HEK293T (cell line): ENCODE data around the gene MXD1.

ENCODE experiments used
- ARNT ChIP-seq: fragments of 450-650 bp; IDR thresholded peaks from 2 replicates; pipeline ENCODE4 v1.6.1; 2017; ENCODE audit warnings: mild to moderate bottlenecking
- BHLHE40 ChIP-seq: fragments of 450-650 bp; IDR thresholded peaks from 2 replicates; pipeline ENCODE4 v1.6.1; 2016; ENCODE audit warnings: mild to moderate bottlenecking, moderate library complexity, borderline replicate concordance
- CTBP1 ChIP-seq: fragments of 450-650 bp; IDR thresholded peaks from 2 replicates; pipeline ENCODE4 v1.6.1; 2016; ENCODE audit warnings: borderline replicate concordance
- FOXA1 ChIP-seq: fragments of 450-650 bp; IDR thresholded peaks from 2 replicates; pipeline ENCODE4 v1.6.1; 2016; ENCODE audit warnings: mild to moderate bottlenecking
- FOXK2 ChIP-seq: fragments of 450-650 bp; IDR thresholded peaks from 2 replicates; pipeline ENCODE4 v1.6.1; 2016; ENCODE audit warnings: mild to moderate bottlenecking
- FOXM1 ChIP-seq: fragments of 450-650 bp; IDR thresholded peaks from 2 replicates; pipeline ENCODE4 v1.6.1; 2017; ENCODE audit warnings: mild to moderate bottlenecking, borderline replicate concordance
- LEF1 ChIP-seq: fragments of 450-650 bp; IDR thresholded peaks from 2 replicates; pipeline ENCODE4 v1.6.1; 2017; ENCODE audit warnings: mild to moderate bottlenecking, borderline replicate concordance
- SP1 ChIP-seq: fragments of 450-650 bp; IDR thresholded peaks from 2 replicates; pipeline ENCODE4 v1.6.1; 2017
- SUZ12 ChIP-seq: fragments of 450-650 bp; IDR thresholded peaks from 2 replicates; pipeline ENCODE4 v1.6.1; 2016; ENCODE audit warnings: mild to moderate bottlenecking
- ZNF384 ChIP-seq: fragments of 450-650 bp; IDR thresholded peaks from 2 replicates; pipeline ENCODE4 v1.6.1; 2016

DNA sequence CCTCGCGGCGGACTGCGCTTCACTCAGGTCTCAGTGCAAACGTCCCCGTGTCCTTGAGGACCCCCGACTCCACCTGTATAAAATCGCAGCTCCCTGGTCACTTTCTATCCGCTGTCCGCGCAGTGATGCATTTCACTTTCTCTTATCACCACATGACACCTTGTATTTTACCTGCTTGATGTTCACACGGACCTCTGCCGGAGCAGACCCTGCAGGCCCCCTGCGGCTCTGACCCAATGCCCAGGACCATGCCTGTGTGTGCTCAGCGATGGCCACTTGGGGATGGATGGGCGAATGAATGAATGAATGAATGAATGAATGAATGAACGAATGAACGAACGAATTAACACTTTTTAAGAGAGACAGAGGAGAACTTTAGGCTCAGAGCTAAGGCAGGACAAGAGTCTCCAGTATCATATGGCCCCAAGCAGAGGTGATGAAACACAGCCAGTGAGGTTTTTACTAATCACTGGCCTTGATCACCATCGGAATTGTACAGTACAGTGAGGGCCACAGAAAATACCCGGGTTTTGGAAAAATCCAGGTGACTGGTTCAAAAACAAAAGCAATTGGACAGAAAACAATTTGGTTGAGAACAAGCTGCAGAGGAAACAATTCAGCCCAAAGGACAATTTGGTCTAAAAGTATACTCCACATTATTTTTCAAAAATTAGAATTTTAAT is 34.2 kb downstream of the MXD1 start:
- TF ChIP-seq FOXA1 (no peak), ARNT (no peak), FOXK2 (no peak), FOXM1 (no peak), SUZ12 (no peak), SP1 (no peak), BHLHE40 (no peak), ZNF384 (no peak), CTBP1 (no peak), LEF1 (no peak)
